Bronchial epithelial cell (primary cell): ENCODE measurements around the gene LRP5. TPM values are rescaled to one million over a fixed set of nuclear protein-coding genes. Genes with fewer than 3 reads are reported as not detected.
"Not testable (repeated sequence)": the region's sequence is repeated elsewhere in the genome, so short reads cannot be mapped to it uniquely, and the experiment has no call there.

Source experiments
- DNase-seq: peaks from one replicate; pipeline ENCODE4 v3.0.0-alpha.2; 2010; ENCODE audit warnings: low read depth
- FAIRE-seq: peaks from 2 replicates; lab custom pipeline; 2011; peaks lifted over from hg19 to GRCh38; lab: Jason Lieb, UNC
- H3K27me3 ChIP-seq: 2 replicates; pipeline ENCODE4 v1.5.1; 2011; ENCODE audit warnings: low read length; ENCODE audit not compliant: control insufficient read depth, insufficient read depth
- H3K36me3 ChIP-seq: 2 replicates; pipeline ENCODE4 v1.5.1; 2011; ENCODE audit warnings: low read length; ENCODE audit not compliant: control insufficient read depth, insufficient read depth
- H3K4me3 ChIP-seq: 2 replicates; pipeline ENCODE4 v1.5.1; 2011; ENCODE audit warnings: mild to moderate bottlenecking, low read depth, low read length, control low read depth
- CTCF ChIP-seq: IDR thresholded peaks from 2 replicates; pipeline ENCODE4 v1.5.1; 2011; ENCODE audit warnings: mild to moderate bottlenecking, moderate library complexity, low read length, control low read depth, inconsistent platforms; ENCODE audit not compliant: insufficient read depth, severe bottlenecking
- total RNA-seq: library from RNA; depleted of rRNA; stranded (reverse); fragments of >200 nt; gene quantifications from 2 replicates; pipeline ENCODE4 v1.2.1, GENCODE V29; 2014

LRP5 gene
- total RNA-seq, 1 donor from 2014 or later = 21.6 TPM

- peak; percentile 98 for TF ChIP-seq CTCF
- peak; percentile 19 for DNase-seq
- no peak overlapping the region for H3K4me3 ChIP-seq
- FAIRE-seq = no peak
- H3K36me3 ChIP-seq = no peaks in the 10 kb centered on the region
- H3K27me3 ChIP-seq = no peaks in the 10 kb centered on the region
These were observed 14.4 kb upstream of the LRP5 start for GRCh38 chr11:68297812-68298658.

GRCh38 chr11:68298659-68299516, 13.5 kb upstream of the LRP5 start:
- FAIRE-seq (no peak), DNase-seq (no peak)
- Histone ChIP-seq H3K27me3 (no peaks in the 10 kb centered on the region), H3K36me3 (no peaks in the 10 kb centered on the region), H3K4me3 (no peak overlapping the region)
- TF ChIP-seq CTCF = no peak

- DNase-seq, FAIRE-seq, H3K36me3 ChIP-seq, H3K4me3 ChIP-seq, H3K27me3 ChIP-seq: not testable (repeated sequence)
These were observed 12.9 kb upstream of the LRP5 start for GRCh38 chr11:68299517-68299879.

- Histone ChIP-seq H3K4me3 (no peak overlapping the region), H3K36me3 (no peaks in the 10 kb centered on the region), H3K27me3 (no peaks in the 10 kb centered on the region)
- no peak for TF ChIP-seq CTCF
- DNase-seq (no peak), FAIRE-seq (no peak)
These were observed 12.1 kb upstream of the LRP5 start for GRCh38 chr11:68300076-68300830.

- Histone ChIP-seq H3K27me3 (no peaks in the 10 kb centered on the region), H3K4me3 (no peak overlapping the region), H3K36me3 (no peaks in the 10 kb centered on the region)
- TF ChIP-seq CTCF = no peak
- FAIRE-seq = no peak
- no peak for DNase-seq
These were observed 10.1 kb upstream of the LRP5 start for GRCh38 chr11:68302256-68302655.
